Gastrocnemius medialis (tissue), 4 donors: ENCODE measurements around the gene KIF27. TPM values are rescaled to one million over a fixed set of nuclear protein-coding genes. Genes with fewer than 3 reads are reported as not detected.
"Not testable (repeated sequence)": the region's sequence is repeated elsewhere in the genome, so short reads cannot be mapped to it uniquely, and the experiment has no call there.

ENCODE experiments used
- ATAC-seq, 2 donors: fragments of 150-250 bp; one replicate each; pipeline ENCODE4 v1.9.1; 2016
- DNase-seq, 2 donors: peaks; one replicate each; pipeline ENCODE4 v3.0.0-alpha.2; 2019
- H3K27ac ChIP-seq, 4 donors: fragments of 200-600 bp; sonication (generic); 1 replicate in 1 of 4; 2 replicates in 3 of 4; pipeline ENCODE4 v1.5.1; 2016 to 2018; ENCODE audit warnings: mild to moderate bottlenecking in 2 of 4, moderate library complexity in 1 of 4
- H3K27me3 ChIP-seq, 3 donors: fragments of 200-600 bp; sonication (generic) in 2 of 3; 1 replicate in 1 of 3; 2 replicates in 2 of 3; pipeline versions ENCODE4 v1.5.1 to v1.6.0; 2016 to 2019; ENCODE audit warnings: mild to moderate bottlenecking in 1 of 3, moderate library complexity in 1 of 3
- H3K36me3 ChIP-seq, 2 donors: fragments of 200-600 bp; sonication (generic) in 1 of 2; one replicate each; pipeline ENCODE4 v1.5.1; 2017 to 2018
- H3K4me1 ChIP-seq, 2 donors: fragments of 200-600 bp; sonication (generic) in 1 of 2; one replicate each; pipeline ENCODE4 v1.5.1; 2016 to 2017; ENCODE audit warnings: mild to moderate bottlenecking in 2 of 2
- H3K4me3 ChIP-seq, 4 donors: fragments of 200-600 bp; sonication (generic) in 3 of 4; 1 replicate in 1 of 4; 2 replicates in 3 of 4; pipeline ENCODE4 v1.5.1; 2016 to 2019; ENCODE audit warnings: mild to moderate bottlenecking in 2 of 4
- H3K9me3 ChIP-seq, 3 donors: fragments of 200-600 bp; sonication (generic) in 2 of 3; 1 replicate in 1 of 3; 2 replicates in 2 of 3; pipeline ENCODE4 v1.5.1; 2016 to 2019
- POLR2A ChIP-seq, 2 donors: fragments of 450-650 bp; IDR thresholded peaks; one replicate each; pipeline ENCODE4 v1.6.1; 2017; ENCODE audit warnings: antibody characterized with exemption in 2 of 2, mild to moderate bottlenecking in 2 of 2, moderate library complexity in 2 of 2
- in situ Hi-C, 4 donors: fragments of 200-750 bp; cut with MboI; loops; one replicate each; pipeline versions ENCODE4 v1.15.0 to v1.8.0; 2017; ENCODE audit warnings: low sequenced_read_pairs in 4 of 4
- intact Hi-C: fragments of 100-400 bp; cut with DNase I; formaldehyde crosslinking; loops from one replicate; pipeline ENCODE4 v1.15.1; 2023; ENCODE audit warnings: low total_unique reads
- total RNA-seq, 4 donors: library from RNA; depleted of rRNA; stranded (reverse); fragments of >200 nt; gene quantifications; one replicate each; pipeline versions ENCODE4 v1.1.0 to v1.2.3, GENCODE V29; 2016
- TF ChIP-seq, protein P1 (sequence below), 5 experiments: fragments of 450-650 bp in 3 of 5; fragments of 200-600 bp in 2 of 5; sonication (generic) in 2 of 5; IDR thresholded peaks in 4 of 5; conservative IDR thresholded peaks in 1 of 5; 1 replicate in 4 of 5; 2 replicates in 1 of 5; pipeline ENCODE4 v1.5.1; 2016 to 2019; ENCODE audit warnings: antibody characterized with exemption in 5 of 5, mild to moderate bottlenecking in 3 of 5, moderate library complexity in 3 of 5

The KIF27 gene
- total RNA-seq, 4 donors from 2014 or later: 1.7 to 4.1 (median 2.2) TPM

DNA sequence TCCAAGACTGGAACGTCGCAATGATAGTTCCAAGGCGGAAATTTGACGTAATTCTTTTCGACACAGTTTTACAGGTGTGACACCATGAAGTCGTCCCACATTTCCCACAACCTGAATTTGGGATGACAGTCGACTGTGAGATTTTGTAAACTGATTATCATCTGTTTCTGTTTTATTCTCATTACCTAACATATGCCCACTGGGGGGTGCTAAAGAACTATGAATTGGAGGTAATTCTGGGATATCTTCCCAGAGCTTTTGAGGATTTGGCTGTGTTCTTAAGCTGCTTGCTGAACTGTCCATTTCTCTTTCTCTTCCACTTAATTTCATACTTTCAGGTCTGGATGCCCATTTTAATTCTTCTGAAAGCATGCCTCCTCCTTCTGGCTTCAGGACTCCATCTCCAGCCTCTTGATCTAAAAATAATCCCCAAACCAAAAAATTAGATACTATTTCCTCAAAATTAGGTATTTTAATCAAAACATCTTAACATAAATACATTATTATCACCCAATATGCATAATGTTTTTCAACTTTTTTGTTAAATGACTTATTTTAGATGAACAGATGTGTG, 84.1 kb downstream of the KIF27 start:
- H3K4me1 ChIP-seq, H3K27ac ChIP-seq, in situ Hi-C loops, H3K27me3 ChIP-seq, H3K36me3 ChIP-seq, H3K9me3 ChIP-seq, H3K4me3 ChIP-seq, DNase-seq, intact Hi-C loops: not testable (repeated sequence)
- ATAC-seq: peak; percentile 69 to 74
- TF ChIP-seq, protein P1, sequence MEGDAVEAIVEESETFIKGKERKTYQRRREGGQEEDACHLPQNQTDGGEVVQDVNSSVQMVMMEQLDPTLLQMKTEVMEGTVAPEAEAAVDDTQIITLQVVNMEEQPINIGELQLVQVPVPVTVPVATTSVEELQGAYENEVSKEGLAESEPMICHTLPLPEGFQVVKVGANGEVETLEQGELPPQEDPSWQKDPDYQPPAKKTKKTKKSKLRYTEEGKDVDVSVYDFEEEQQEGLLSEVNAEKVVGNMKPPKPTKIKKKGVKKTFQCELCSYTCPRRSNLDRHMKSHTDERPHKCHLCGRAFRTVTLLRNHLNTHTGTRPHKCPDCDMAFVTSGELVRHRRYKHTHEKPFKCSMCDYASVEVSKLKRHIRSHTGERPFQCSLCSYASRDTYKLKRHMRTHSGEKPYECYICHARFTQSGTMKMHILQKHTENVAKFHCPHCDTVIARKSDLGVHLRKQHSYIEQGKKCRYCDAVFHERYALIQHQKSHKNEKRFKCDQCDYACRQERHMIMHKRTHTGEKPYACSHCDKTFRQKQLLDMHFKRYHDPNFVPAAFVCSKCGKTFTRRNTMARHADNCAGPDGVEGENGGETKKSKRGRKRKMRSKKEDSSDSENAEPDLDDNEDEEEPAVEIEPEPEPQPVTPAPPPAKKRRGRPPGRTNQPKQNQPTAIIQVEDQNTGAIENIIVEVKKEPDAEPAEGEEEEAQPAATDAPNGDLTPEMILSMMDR (IDR thresholded peaks at IDR 0.05 in 4 of 5, conservative IDR thresholded peaks at IDR 0.05 in 1 of 5): peak in 1 of 5 experiments; percentile 15

DNA sequence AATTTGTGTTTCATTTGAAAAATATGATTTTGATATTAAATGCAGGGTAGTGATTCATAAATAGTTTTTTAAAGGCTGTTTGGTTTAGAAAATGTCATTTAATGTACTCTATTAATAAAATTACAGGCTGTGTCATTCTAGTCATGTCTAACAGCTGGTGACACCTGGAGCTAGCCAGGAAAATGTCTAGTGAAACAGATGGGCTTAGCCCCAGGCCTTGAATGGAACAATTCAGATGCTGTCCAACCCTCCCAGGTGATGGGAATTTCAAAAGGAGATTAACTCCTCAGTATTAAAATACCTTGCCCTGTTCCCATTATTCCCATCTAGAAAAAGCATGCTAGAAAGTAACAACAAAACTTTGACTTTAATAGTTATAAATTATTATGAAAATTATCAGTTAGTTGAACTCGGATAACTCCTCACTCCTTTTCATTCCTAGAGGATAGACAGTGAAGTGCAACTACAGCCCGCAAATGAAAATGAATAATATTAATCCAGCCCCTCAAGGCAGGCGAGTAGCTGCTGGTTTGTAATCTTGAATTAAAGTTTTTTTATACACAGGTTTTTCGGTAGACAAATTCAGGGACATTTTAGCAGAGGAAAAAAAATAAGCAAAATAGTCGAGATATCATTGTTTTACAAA, 90.7 kb downstream of the KIF27 start:
- H3K36me3 ChIP-seq, intact Hi-C loops, H3K4me1 ChIP-seq, H3K27me3 ChIP-seq, H3K9me3 ChIP-seq, H3K4me3 ChIP-seq, in situ Hi-C loops, H3K27ac ChIP-seq, ATAC-seq, DNase-seq: not testable (repeated sequence)

DNA sequence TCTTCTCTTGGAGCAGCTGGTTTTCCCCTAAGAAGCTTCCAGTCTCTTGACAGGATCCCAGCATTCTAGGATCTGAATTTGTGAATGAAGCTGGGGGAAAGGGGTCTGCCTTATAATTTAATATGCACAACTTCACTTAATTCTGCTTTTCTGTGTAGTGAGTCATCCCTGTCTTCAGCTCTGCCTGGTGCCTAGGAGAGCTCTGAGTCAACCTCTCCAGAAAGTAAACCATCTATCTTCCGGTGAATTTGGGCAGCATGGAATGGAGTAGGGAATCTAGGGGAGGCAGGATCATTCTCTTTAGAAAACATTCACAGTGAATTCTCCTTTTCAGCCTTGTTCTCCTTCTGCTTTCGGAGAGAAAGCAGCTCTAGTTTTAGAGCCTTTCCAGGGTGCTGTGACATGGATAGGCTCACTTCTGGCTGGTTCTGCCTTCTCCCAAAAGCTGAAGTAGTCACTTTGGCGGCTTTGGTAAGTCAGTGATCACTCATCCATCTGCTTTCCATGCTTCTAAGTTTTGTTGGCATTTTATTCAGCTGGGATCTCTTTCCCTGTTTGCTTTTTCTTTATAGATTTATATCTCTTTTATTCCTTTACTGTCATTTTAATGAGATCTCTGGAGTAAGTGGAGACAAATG, 96.1 kb downstream of the KIF27 start:
- intact Hi-C loops, DNase-seq, H3K9me3 ChIP-seq, H3K4me1 ChIP-seq, H3K27me3 ChIP-seq, ATAC-seq, H3K27ac ChIP-seq, in situ Hi-C loops, H3K36me3 ChIP-seq, H3K4me3 ChIP-seq: not testable (repeated sequence)

DNA sequence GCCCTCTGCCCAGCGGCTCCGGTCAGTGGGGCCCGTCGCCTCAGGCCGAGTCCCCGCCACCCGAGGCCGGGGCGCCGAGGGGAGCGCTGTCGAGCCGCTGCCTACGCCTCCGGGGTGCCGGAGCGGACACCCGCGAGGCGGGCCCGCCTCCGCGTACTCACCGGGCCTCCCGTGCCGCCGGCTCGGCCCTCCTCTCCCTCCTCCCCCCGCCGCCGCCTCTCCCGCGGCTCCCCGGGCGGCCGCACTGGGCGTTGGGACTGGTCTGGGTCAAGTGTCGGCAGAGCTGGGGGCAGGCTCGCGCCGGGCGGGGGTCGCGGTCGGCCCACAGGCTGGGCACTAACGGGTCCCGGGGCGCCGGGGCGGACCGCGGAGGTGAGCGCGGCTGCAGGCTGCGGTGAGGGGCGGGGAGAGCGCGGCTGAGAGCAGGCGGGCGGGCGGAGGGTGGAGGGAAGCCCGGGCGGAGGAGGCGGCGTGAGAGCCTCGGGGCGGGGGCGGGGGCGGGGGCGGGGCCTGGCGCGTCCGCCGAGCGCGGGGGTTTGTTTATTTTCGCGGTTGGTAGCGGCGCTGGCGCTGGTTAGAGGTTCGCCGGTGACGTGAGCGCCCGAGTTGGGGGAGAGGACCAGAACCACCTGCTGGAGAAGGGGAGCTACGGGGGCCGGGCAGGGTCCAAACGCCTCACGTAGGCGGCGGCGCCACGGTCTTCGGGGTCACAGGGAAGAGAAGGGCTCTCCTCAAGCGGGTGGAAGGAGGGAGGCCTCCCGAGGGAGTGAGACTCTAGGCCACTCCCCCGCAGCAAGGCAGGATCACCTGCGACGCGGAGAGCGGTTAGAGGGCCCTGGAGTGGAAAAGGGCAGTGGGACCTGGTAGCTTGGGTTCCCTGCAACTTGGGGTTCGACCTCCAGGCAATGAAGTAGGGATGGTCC, 103.6 kb downstream of the KIF27 start, which contains the start of gene GKAP1:
Gene GKAP1 (minus strand): TSS at position 414 of the 923 bp plus-strand sequence. CDS start 11,252 bp downstream, outside the sequence.
- H3K27me3 ChIP-seq, H3K9me3 ChIP-seq, in situ Hi-C loops: not testable (repeated sequence)
- ATAC-seq: peak; percentile 83 to 87
- intact Hi-C loops: loop anchor here (2.0 to 5.0 kb wide), 3 partner anchors 103 to 165 kb away; partner anchors contain the start of genes HNRNPK, KIF27, RMI1 and UBQLN1
- peak; percentile 67 to 84 for DNase-seq
- Histone ChIP-seq H3K36me3 (peaks cover 0 to 17% of the 10 kb centered on the region in 2 donors), H3K27ac (peak within 1 kb of the TSS; percentile 89 to 94 (median 92)), H3K4me1 (peaks cover 8 to 12% of the 10 kb centered on the region in 2 donors), H3K4me3 (peak within 1 kb of the TSS; percentile 62 to 84 (median 75))
- TF ChIP-seq, protein P1 (IDR thresholded peaks at IDR 0.05 in 4 of 5, conservative IDR thresholded peaks at IDR 0.05 in 1 of 5): peak in 2 of 5 experiments; percentile 20
- peak; percentile 32 to 53 for TF ChIP-seq POLR2A (IDR thresholded peaks at IDR 0.05)

DNA sequence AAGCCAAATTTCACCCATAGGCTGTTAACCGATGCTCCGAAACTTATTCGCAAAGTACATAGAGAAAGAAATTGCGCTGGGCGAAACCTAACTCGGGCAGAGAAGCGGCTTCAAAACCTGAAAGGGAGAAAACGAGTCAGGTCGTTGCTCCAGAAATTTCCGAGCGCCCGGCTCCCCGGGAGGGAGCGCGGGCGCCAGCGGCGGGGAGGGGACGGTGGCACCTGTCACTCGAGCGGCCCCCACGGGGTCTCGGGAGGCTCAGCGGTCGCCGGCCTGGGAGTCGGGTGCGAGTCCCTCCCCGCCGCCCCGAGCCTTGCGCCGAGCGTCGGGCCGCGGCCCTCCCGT, 104.2 kb downstream of the KIF27 start:
- H3K27ac ChIP-seq: peak overlapping the region; percentile 89 to 94 (median 92)

DNA sequence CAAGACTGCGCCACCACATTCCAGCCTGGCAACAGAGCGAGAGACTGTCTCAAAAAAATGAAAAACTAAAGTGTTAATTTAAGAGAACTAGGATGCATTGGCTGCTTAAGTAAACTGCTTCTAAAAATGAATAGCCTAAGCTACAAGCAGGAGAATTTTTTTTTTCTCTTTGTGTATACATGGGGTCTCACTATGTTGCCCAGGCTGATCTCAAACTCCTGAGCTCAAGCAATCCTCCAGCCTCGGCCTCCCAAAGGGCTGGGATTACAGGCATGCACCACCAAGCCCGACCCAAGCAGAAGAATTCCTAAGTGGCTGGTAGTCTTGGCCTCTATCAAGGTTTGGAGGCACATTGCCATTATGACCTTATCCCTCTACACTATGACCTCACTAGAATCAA, 106.1 kb downstream of the KIF27 start:
- ATAC-seq: not testable (repeated sequence)

More for the DNA sequence above, 104.2 kb downstream of the KIF27 start:
- intact Hi-C loops: loop anchor here (2.0 to 5.0 kb wide), 3 partner anchors 104 to 165 kb away; partner anchors contain the start of genes HNRNPK, KIF27, RMI1 and UBQLN1
- ATAC-seq: peak in 1 of 2 donors; percentile 22
- H3K27me3 ChIP-seq, H3K9me3 ChIP-seq, in situ Hi-C loops, DNase-seq: not testable (repeated sequence)
- peaks cover 0 to 19% of the 10 kb centered on the region in 2 donors for H3K36me3 ChIP-seq
- peak overlapping the region; percentile 62 to 84 (median 75) for H3K4me3 ChIP-seq
- H3K4me1 ChIP-seq: peaks cover 8 to 12% of the 10 kb centered on the region in 2 donors

DNA sequence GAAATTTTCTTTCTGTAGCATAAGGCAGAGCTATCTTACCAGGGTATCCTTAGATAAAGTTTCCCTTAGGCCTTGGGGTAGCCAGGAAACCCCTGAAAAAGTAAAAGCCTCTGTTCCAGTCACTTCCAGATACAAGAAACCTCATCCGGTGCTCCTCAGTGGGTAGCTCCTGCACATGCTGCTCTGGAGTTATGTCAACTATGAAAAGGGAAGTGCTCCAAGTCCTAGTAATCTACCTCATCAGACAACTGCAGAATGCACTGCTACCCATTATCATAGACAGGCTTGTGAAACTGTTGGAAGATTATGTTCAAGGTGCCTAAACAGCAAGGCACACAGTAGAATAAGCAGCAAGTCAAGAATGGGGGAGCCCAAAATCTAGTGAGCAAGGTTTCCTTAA, 112.0 kb downstream of the KIF27 start:
- ATAC-seq: peak in 1 of 2 donors; percentile 46
- H3K27ac ChIP-seq, H3K4me3 ChIP-seq, in situ Hi-C loops, H3K9me3 ChIP-seq, intact Hi-C loops, H3K27me3 ChIP-seq, H3K4me1 ChIP-seq, DNase-seq: not testable (repeated sequence)
- H3K36me3 ChIP-seq: peaks cover 0 to 21% of the 10 kb centered on the region in 2 donors

More for the DNA sequence above, 106.1 kb downstream of the KIF27 start:
- H3K9me3 ChIP-seq, H3K27me3 ChIP-seq, H3K4me3 ChIP-seq, H3K27ac ChIP-seq, DNase-seq, in situ Hi-C loops: not testable (repeated sequence)
- peaks cover 8 to 12% of the 10 kb centered on the region in 2 donors for H3K4me1 ChIP-seq
- H3K36me3 ChIP-seq: peaks cover 0 to 20% of the 10 kb centered on the region in 2 donors
- intact Hi-C loops: loop anchor here (5.0 kb wide), 2 partner anchors 108 to 167 kb away; partner anchors contain the start of genes HNRNPK, RMI1 and UBQLN1

DNA sequence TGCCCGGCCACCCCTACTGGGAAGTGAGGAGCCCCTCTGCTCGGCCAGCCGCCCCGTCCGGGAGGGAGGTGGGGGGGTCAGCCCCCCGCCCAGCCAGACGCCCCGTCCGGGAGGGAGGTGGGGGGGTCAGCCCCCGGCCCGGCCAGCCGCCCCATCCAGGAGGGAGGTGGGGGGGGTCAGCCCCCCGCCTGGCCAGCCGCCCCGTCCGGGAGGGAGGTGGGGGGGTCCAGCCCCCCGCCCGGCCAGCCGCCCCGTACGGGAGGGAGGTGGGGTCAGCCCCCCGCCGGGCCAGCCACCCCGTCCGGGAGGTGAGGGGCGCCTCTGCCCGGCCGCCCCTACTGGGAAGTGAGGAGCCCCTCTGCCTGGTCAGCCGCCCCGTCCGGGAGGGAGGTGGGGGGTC, 116.8 kb downstream of the KIF27 start:
- H3K9me3 ChIP-seq, ATAC-seq, in situ Hi-C loops: not testable (repeated sequence)

More for the DNA sequence above, 116.8 kb downstream of the KIF27 start:
- H3K4me1 ChIP-seq, H3K4me3 ChIP-seq, DNase-seq, H3K27ac ChIP-seq, intact Hi-C loops, H3K27me3 ChIP-seq: not testable (repeated sequence)
- peaks cover 0 to 12% of the 10 kb centered on the region in 2 donors for H3K36me3 ChIP-seq
